Activated B cell treated with CpG ODN at 0.5 μM for 24 hours (primary cell): ENCODE data around the gene DCHS1. TPM values are rescaled to one million over a fixed set of nuclear protein-coding genes. Genes with fewer than 3 reads are reported as not detected.
A peak's percentile ranks its signal among the peaks of the same experiment; 100 is the strongest.

ENCODE experiments used
- ATAC-seq: fragments of 200-7000 bp; cut with Tn5 transposase; one replicate; pipeline ENCODE4 v1.10.0; 2021; ENCODE audit warnings: low read depth, mild to moderate bottlenecking, moderate library complexity
- CTCF ChIA-PET: fragments of 350-600 bp; sonication (Branson Sonifier 250); formaldehyde crosslinking; loops from one replicate; lab custom pipeline; 2021; ENCODE audit warnings: antibody characterized with exemption; lab: Charles Lee
- POLR2A ChIA-PET: fragments of 350-600 bp; sonication (Branson Sonifier 250); formaldehyde crosslinking; loops from one replicate; lab custom pipeline; 2021; ENCODE audit warnings: antibody characterized with exemption; lab: Charles Lee
- DNase-seq: peaks from one replicate; pipeline ENCODE4 v3.0.0; 2022
- H3K27ac Mint-ChIP-seq: one replicate; pipeline ENCODE4 v1.8.0; 2020; ENCODE audit warnings: mixed read lengths
- H3K27me3 Mint-ChIP-seq: one replicate; pipeline ENCODE4 v1.8.0; 2021; ENCODE audit warnings: mixed read lengths
- H3K36me3 Mint-ChIP-seq: one replicate; pipeline ENCODE4 v1.8.0; 2021; ENCODE audit warnings: low read depth, mixed read lengths
- H3K4me1 Mint-ChIP-seq: one replicate; pipeline ENCODE4 v1.8.0; 2021; ENCODE audit warnings: mixed read lengths
- H3K4me3 Mint-ChIP-seq: one replicate; pipeline ENCODE4 v1.8.0; 2020; ENCODE audit warnings: mild to moderate bottlenecking, mixed read lengths
- H3K9me3 Mint-ChIP-seq: one replicate; pipeline ENCODE4 v1.8.0; 2020; ENCODE audit warnings: mixed read lengths
- intact Hi-C: fragments of 100-400 bp; cut with micrococcal nuclease; formaldehyde crosslinking; loops from one replicate; pipeline ENCODE4 v1.15.1; 2024
- total RNA-seq: library from RNA; stranded (reverse); gene quantifications from 2 replicates; pipeline ENCODE4 v1.2.3, GENCODE V29; 2022
- TF ChIP-seq, protein P1 (sequence below): fragments of 200-600 bp; IDR thresholded peaks from one replicate; pipeline ENCODE4 v1.8.0; 2022; ENCODE audit warnings: antibody characterized with exemption, mild to moderate bottlenecking

Gene DCHS1
- total RNA-seq, 1 donor from 2014 or later, result 0.22 TPM

- H3K4me1 Mint-ChIP-seq, result peaks cover 24% of the 10 kb centered on the region
- peak; percentile 95 for ATAC-seq
- CTCF ChIA-PET, result interaction anchor here (0.6 to 3.1 kb wide), 23 partner anchors 9 to 305 kb away, joined by 3 to 53 read pairs (median 4); partner anchors contain the start of genes ARFIP2, ILK, TAF10 and TIMM10B
Observed at GRCh38 chr11:6682936-6683861, 27.6 kb upstream of the DCHS1 start, which contains the start of gene MRPL17. TSS of gene MRPL17 (minus strand) at chr11:6683340. CDS start at chr11:6683296, 44 bp downstream.

GRCh38 chr11:6682591-6682935 is 27.0 kb upstream of the DCHS1 start:
- DNase-seq (no peak), ATAC-seq (no peak)
- Mint-ChIP-seq H3K4me1 (peaks cover 24% of the 10 kb centered on the region), H3K4me3 (peak overlapping the region; percentile 99), H3K27me3 (no peaks in the 10 kb centered on the region), H3K27ac (peak overlapping the region; percentile 98), H3K9me3 (no peaks in the 10 kb centered on the region), H3K36me3 (peaks cover 26% of the 10 kb centered on the region)
- TF ChIP-seq, protein P1, sequence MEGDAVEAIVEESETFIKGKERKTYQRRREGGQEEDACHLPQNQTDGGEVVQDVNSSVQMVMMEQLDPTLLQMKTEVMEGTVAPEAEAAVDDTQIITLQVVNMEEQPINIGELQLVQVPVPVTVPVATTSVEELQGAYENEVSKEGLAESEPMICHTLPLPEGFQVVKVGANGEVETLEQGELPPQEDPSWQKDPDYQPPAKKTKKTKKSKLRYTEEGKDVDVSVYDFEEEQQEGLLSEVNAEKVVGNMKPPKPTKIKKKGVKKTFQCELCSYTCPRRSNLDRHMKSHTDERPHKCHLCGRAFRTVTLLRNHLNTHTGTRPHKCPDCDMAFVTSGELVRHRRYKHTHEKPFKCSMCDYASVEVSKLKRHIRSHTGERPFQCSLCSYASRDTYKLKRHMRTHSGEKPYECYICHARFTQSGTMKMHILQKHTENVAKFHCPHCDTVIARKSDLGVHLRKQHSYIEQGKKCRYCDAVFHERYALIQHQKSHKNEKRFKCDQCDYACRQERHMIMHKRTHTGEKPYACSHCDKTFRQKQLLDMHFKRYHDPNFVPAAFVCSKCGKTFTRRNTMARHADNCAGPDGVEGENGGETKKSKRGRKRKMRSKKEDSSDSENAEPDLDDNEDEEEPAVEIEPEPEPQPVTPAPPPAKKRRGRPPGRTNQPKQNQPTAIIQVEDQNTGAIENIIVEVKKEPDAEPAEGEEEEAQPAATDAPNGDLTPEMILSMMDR, result no peak
- intact Hi-C loops, result loop anchor here (5.0 kb wide), 1 partner anchor 35 kb away; no protein-coding TSS in a partner anchor
- CTCF ChIA-PET, result interaction anchor here (0.6 to 3.1 kb wide), 15 partner anchors 9 to 304 kb away, joined by 3 to 53 read pairs (median 7); partner anchors contain the start of genes ILK, TAF10 and TPP1
- POLR2A ChIA-PET, result interaction anchor here (0.9 to 3.5 kb wide), 7 partner anchors 34 to 292 kb away, joined by 3 to 49 read pairs (median 17); partner anchors contain the start of genes ARFIP2, ILK, RRP8 and SMPD1

More at GRCh38 chr11:6682936-6683861, 27.6 kb upstream of the DCHS1 start, which contains the start of gene MRPL17:
- DNase-seq, result peak; percentile 94
- peak within 1 kb of the TSS; percentile 99 for H3K4me3 Mint-ChIP-seq
- peaks cover 26% of the 10 kb centered on the region for H3K36me3 Mint-ChIP-seq
- TF ChIP-seq, protein P1, result peak; percentile 73
- POLR2A ChIA-PET, result interaction anchor here (0.6 to 3.5 kb wide), 23 partner anchors 14 to 1304 kb away, joined by 3 to 49 read pairs (median 4); partner anchors contain the start of genes APBB1, ARFIP2, EIF3F and ILK
- H3K27me3 Mint-ChIP-seq, result no peaks in the 10 kb centered on the region
- H3K27ac Mint-ChIP-seq, result peak within 1 kb of the TSS; percentile 98
- intact Hi-C loops, result loop anchor here (1.0 to 5.0 kb wide), 12 partner anchors 16 to 449 kb away; partner anchors contain the start of genes ARFIP2, DCHS1, FHIP1B and ILK
- no peaks in the 10 kb centered on the region for H3K9me3 Mint-ChIP-seq

- no peak for ATAC-seq
- H3K27me3 Mint-ChIP-seq, result no peaks in the 10 kb centered on the region
Observed at GRCh38 chr11:6681949-6682348, 26.3 kb upstream of the DCHS1 start.

GRCh38 chr11:6681505-6681904 is 25.9 kb upstream of the DCHS1 start:
- peak overlapping the region; percentile 44 for H3K4me3 Mint-ChIP-seq
- ATAC-seq, result no peak
- H3K27ac Mint-ChIP-seq, result peak overlapping the region; percentile 31
- peaks cover 24% of the 10 kb centered on the region for H3K4me1 Mint-ChIP-seq
- no peaks in the 10 kb centered on the region for H3K9me3 Mint-ChIP-seq
- peaks cover 26% of the 10 kb centered on the region for H3K36me3 Mint-ChIP-seq
- no peak for DNase-seq
- ChIA-PET POLR2A (interaction anchor here (3.4 to 3.5 kb wide), 3 partner anchors 63 to 78 kb away, joined by 36 to 49 read pairs (median 38); partner anchors contain the start of genes ILK, RRP8, TAF10 and TPP1), CTCF (interaction anchor here (1.0 to 3.1 kb wide), 3 partner anchors 14 to 150 kb away, joined by 3 to 53 read pairs (median 8); partner anchors contain the start of gene TAF10)
- intact Hi-C loops, result loop anchor here (5.0 kb wide), 1 partner anchor 34 kb away; no protein-coding TSS in a partner anchor
- H3K27me3 Mint-ChIP-seq, result no peaks in the 10 kb centered on the region
- TF ChIP-seq, protein P1, result no peak

More at GRCh38 chr11:6681949-6682348, 26.3 kb upstream of the DCHS1 start:
- intact Hi-C loops, result loop anchor here (5.0 kb wide), 1 partner anchor 35 kb away; no protein-coding TSS in a partner anchor
- no peaks in the 10 kb centered on the region for H3K9me3 Mint-ChIP-seq
- DNase-seq, result no peak
- peaks cover 24% of the 10 kb centered on the region for H3K4me1 Mint-ChIP-seq
- ChIA-PET CTCF (interaction anchor here (1.2 to 3.1 kb wide), 4 partner anchors 14 to 151 kb away, joined by 3 to 53 read pairs (median 8); no protein-coding TSS in a partner anchor), POLR2A (interaction anchor here (1.7 to 3.5 kb wide), 4 partner anchors 63 to 200 kb away, joined by 17 to 49 read pairs (median 37); partner anchors contain the start of genes ARFIP2, ILK, RRP8 and TAF10)
- H3K4me3 Mint-ChIP-seq, result peak overlapping the region; percentile 99
- H3K36me3 Mint-ChIP-seq, result peaks cover 26% of the 10 kb centered on the region
- TF ChIP-seq, protein P1, result no peak
- peak overlapping the region; percentile 98 for H3K27ac Mint-ChIP-seq
